SU-DHL-6 (cell line): Measurements from ENCODE around the gene DNAAF5.

Experiments
- H2AFZ ChIP-seq: fragments of 200-600 bp; sonication (generic); 2 replicates; pipeline ENCODE4 v1.6.1; 2014; ENCODE audit warnings: low read depth, mild to moderate bottlenecking, moderate library complexity, mixed read lengths, antibody characterized with exemption, low read length; ENCODE audit not compliant: severe bottlenecking
- H3F3A ChIP-seq: fragments of 200-600 bp; shearing (Covaris generic); 2 replicates; pipeline ENCODE4 v1.6.0; 2016; ENCODE audit warnings: antibody characterized with exemption, mild to moderate bottlenecking; ENCODE audit not compliant: insufficient read depth
- H3K27ac ChIP-seq: fragments of 200-600 bp; sonication (generic); 2 replicates; pipeline ENCODE4 v1.5.1; 2016; ENCODE audit warnings: low read depth, mild to moderate bottlenecking, low read length, moderate library complexity, mixed read lengths
- H3K27me3 ChIP-seq: fragments of 200-600 bp; sonication (generic), shearing (Covaris generic); 2 replicates; pipeline ENCODE4 v1.6.0; 2014; ENCODE audit warnings: mild to moderate bottlenecking, low read length
- H3K36me3 ChIP-seq: fragments of 200-600 bp; sonication (generic); 2 replicates; pipeline ENCODE4 v1.6.1; 2014; ENCODE audit warnings: mild to moderate bottlenecking, low read length, mixed read lengths
- H3K4me2 ChIP-seq: fragments of 300-600, 200-600 bp; shearing (Covaris generic), sonication (generic); 2 replicates; pipeline ENCODE4 v1.6.0; 2014; ENCODE audit warnings: low read length, low read depth, mild to moderate bottlenecking; ENCODE audit not compliant: poor library complexity, severe bottlenecking
- H3K4me3 ChIP-seq: fragments of 200-600 bp; sonication (generic); 2 replicates; pipeline ENCODE4 v1.5.1; 2014; ENCODE audit warnings: antibody characterized with exemption, low read length, mild to moderate bottlenecking, mixed read lengths; ENCODE audit not compliant: insufficient read depth, poor library complexity, severe bottlenecking
- H3K79me2 ChIP-seq: fragments of 200-600 bp; sonication (generic); 2 replicates; pipeline ENCODE4 v1.6.1; 2014; ENCODE audit warnings: mild to moderate bottlenecking, low read length, moderate library complexity; ENCODE audit not compliant: insufficient read depth
- H3K9ac ChIP-seq: fragments of 200-600 bp; sonication (generic); 2 replicates; pipeline ENCODE4 v1.7.0; 2014; ENCODE audit warnings: mild to moderate bottlenecking, low read length
- H3K9me2 ChIP-seq: fragments of 200-600 bp; sonication (generic); replicated peaks from 2 replicates; pipeline ENCODE4 v1.6.1; 2014; ENCODE audit warnings: low read length; ENCODE audit not compliant: insufficient read depth
- H3K9me3 ChIP-seq: fragments of 200-600 bp; sonication (generic); 2 replicates; pipeline ENCODE4 v1.6.1; 2014; ENCODE audit warnings: low read length, mixed read lengths; ENCODE audit not compliant: insufficient read depth
- H4K20me1 ChIP-seq: fragments of 200-600 bp; sonication (generic); 2 replicates; pipeline ENCODE4 v1.6.1; 2014; ENCODE audit warnings: low read depth, mild to moderate bottlenecking, antibody characterized with exemption, low read length, moderate library complexity, mixed read lengths
- CTCF ChIP-seq: fragments of 200-600 bp; sonication (generic); IDR thresholded peaks from one replicate; pipeline ENCODE4 v1.5.1; 2017; ENCODE audit warnings: antibody characterized with exemption, mild to moderate bottlenecking, low read length, moderate library complexity; ENCODE audit not compliant: insufficient read depth, poor library complexity, severe bottlenecking
- EZH2phosphoT487 ChIP-seq: fragments of 200-600 bp; sonication (generic), shearing (Covaris generic); conservative IDR thresholded peaks from 2 replicates; pipeline ENCODE4 v1.6.1; 2018; ENCODE audit warnings: mild to moderate bottlenecking, antibody characterized with exemption, low read length, moderate library complexity, mixed read lengths

Gene DNAAF5

DNA sequence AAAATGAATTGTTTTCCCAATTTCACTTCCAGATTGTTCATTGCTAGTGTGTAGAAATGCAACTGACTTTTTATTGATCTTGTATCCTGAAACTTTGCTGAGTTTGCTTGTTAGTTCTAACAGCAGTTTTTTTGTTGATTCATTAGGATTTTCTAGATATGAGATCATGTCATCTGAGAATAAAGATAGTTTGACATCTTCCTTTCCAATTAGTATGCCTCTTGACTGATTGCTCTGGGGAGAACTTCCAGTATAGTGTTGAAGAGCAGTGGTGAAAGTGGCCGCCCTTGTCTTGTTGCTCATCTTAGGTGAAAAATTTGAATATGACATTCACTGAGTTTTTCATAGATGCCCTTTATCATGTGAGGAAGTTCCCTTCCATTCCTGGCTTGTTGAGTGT, 93.8 kb downstream of the DNAAF5 start:
- H3F3A ChIP-seq, result 0 out of 2 replicates have a peak, but pooled peaks cover 9% of the 10 kb centered on the region
- no peak overlapping the region for H3K9ac ChIP-seq
- no peak overlapping the region for H3K27ac ChIP-seq
- TF ChIP-seq EZH2phosphoT487, result no peak
- TF ChIP-seq CTCF, result no peak
- H3K4me3 ChIP-seq, result no peak overlapping the region
- H2AFZ ChIP-seq, result no peak overlapping the region
- no peaks in the 10 kb centered on the region for H3K36me3 ChIP-seq
- no peaks in the 10 kb centered on the region for H3K27me3 ChIP-seq
- no peaks in the 10 kb centered on the region for H3K9me2 ChIP-seq
- H3K9me3 ChIP-seq, result no peaks in the 10 kb centered on the region
- peaks cover 16% of the 10 kb centered on the region; the same call in 1 of the 2 replicates for H4K20me1 ChIP-seq
- peaks cover 85% of the 10 kb centered on the region for H3K79me2 ChIP-seq
- no peak overlapping the region for H3K4me2 ChIP-seq

GRCh38 chr7:821688-822087, 95.2 kb downstream of the DNAAF5 start:
- Histone ChIP-seq H3K79me2 (peaks cover 98% of the 10 kb centered on the region), H2AFZ (no peak overlapping the region), H3K27me3 (no peaks in the 10 kb centered on the region), H3K4me3 (no peak overlapping the region), H4K20me1 (peaks cover 16% of the 10 kb centered on the region; the same call in 1 of the 2 replicates), H3K9me3 (no peaks in the 10 kb centered on the region), H3K36me3 (no peaks in the 10 kb centered on the region), H3K4me2 (no peak overlapping the region), H3K27ac (no peak overlapping the region), H3K9me2 (no peaks in the 10 kb centered on the region), H3K9ac (no peak overlapping the region), H3F3A (0 out of 2 replicates have a peak, but pooled peaks cover 9% of the 10 kb centered on the region)
- no peak for TF ChIP-seq CTCF
- TF ChIP-seq EZH2phosphoT487, result no peak

- H3K9me3 ChIP-seq, result no peaks in the 10 kb centered on the region
- H3K9ac ChIP-seq, result no peak overlapping the region
- no peak overlapping the region for H3K4me3 ChIP-seq
- 0 out of 2 replicates have a peak, but pooled peaks cover 4% of the 10 kb centered on the region for H3F3A ChIP-seq
- peaks cover 13% of the 10 kb centered on the region; the same call in 1 of the 2 replicates for H4K20me1 ChIP-seq
- H3K27me3 ChIP-seq, result no peaks in the 10 kb centered on the region
- peaks cover 98% of the 10 kb centered on the region for H3K79me2 ChIP-seq
- H3K27ac ChIP-seq, result no peak overlapping the region
- no peak overlapping the region for H2AFZ ChIP-seq
- no peak overlapping the region for H3K4me2 ChIP-seq
- no peak for TF ChIP-seq EZH2phosphoT487
- no peak for TF ChIP-seq CTCF
- no peaks in the 10 kb centered on the region for H3K9me2 ChIP-seq
- no peaks in the 10 kb centered on the region for H3K36me3 ChIP-seq
Observed at GRCh38 chr7:822692-823276, 96.3 kb downstream of the DNAAF5 start.
